GM12864 (cell line): ENCODE measurements around the gene ROBO2.

ENCODE experiments used
- DNase-seq: peaks from one replicate; pipeline ENCODE4 v3.0.0-alpha.2; 2011; ENCODE audit warnings: low read depth
- H3K4me3 ChIP-seq: 2 replicates; pipeline ENCODE4 v1.5.1; 2011; ENCODE audit warnings: mild to moderate bottlenecking, low read depth, low read length, control low read depth
- CTCF ChIP-seq: IDR thresholded peaks from 2 replicates; pipeline ENCODE4 v1.5.1; 2011; ENCODE audit warnings: low read depth, mild to moderate bottlenecking, moderate library complexity, low read length, control low read depth, inconsistent platforms; ENCODE audit errors: missing control alignments

Gene ROBO2

DNA sequence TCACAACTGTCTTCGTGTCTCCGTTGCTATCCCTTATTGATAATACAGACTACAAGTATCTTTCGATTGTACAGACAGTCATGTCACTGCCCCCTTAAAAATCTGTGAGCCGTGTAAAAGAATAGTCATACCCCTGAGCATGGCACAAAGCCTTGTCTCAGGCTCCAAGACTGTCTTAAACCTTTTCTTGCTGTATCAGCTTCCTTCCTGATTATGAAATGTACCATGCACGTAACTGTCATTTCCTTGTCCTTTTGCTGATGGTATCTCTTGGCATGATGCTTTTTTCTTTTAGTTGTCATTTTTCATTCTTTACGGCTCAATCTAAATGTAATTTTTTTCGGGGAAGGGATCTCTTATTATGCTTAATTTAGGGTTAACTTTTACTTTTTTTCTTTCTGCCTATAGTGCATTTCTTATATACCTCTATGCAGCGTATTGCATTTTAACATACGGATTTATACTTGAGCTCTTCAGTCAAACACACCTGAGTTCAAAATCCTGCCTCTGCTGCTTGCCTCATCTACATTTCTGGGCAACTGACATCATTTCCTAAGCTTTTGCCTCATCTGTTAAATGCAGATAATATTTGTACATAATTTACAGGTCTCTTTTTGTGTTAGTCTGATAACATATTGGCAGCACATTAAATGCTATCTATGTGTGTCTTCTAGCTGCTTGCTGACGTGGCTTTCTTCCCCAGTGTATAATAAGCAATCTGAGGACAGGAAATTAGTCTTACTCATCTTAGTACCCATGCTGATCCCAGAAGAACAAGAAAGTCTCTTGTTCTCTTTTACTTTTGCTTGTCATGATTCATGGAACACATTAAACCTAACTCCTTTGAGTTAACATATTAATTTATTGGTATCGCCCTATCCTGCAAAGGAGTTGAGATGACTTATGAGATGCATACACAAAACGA is 57.3 kb downstream of the ROBO2 start:
- no peak overlapping the region for H3K4me3 ChIP-seq
- DNase-seq: no peak

GRCh38 chr3:77102951-77103769 is 63.3 kb downstream of the ROBO2 start:
- no peak for TF ChIP-seq CTCF
- DNase-seq: no peak
- no peak overlapping the region for H3K4me3 ChIP-seq

More for the DNA sequence above, 57.3 kb downstream of the ROBO2 start:
- TF ChIP-seq CTCF: no peak

DNA sequence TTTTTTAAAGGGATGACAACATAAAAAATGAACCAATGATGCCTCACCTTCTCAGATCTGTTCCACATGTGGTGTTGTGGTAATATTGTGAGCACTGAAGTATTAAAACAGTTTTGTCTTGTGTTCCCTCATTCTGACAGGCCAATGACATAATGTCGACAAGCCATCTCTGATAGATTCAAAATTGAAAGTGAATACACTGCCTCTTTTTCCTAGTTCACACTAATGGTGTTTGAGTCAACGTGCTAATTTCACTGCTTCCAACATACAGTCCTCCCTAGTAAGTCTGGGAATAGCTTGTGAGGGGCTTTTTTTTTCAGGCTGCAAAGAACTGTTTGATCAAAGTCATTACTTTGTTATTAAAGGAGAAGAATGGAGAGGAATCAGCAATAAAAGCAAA is 82.8 kb downstream of the ROBO2 start:
- no peak for TF ChIP-seq CTCF
- H3K4me3 ChIP-seq: no peak overlapping the region
- DNase-seq: no peak

DNA sequence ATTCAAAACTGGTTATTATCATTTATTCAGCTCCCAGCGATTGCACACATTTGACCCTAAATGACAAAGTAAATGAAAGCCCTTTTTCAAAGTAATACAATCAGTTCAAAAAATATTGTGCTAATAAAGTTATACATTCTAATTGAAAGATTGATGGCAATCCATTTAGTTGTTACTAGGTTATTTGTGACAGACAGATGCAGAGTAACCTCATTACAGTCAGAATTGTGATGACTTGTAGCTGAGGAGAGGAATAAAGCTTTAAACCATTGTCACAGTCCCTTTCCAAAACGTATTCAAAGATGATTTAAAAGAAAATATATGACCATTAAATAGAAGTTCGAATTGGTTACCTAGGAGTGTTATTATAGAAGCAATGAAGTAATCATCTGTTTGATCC is 86.1 kb downstream of the ROBO2 start:
- H3K4me3 ChIP-seq: no peak overlapping the region
- TF ChIP-seq CTCF: no peak
- DNase-seq: no peak

GRCh38 chr3:77134769-77135168 is 94.9 kb downstream of the ROBO2 start:
- no peak overlapping the region for H3K4me3 ChIP-seq
- DNase-seq: no peak
- no peak for TF ChIP-seq CTCF

DNA sequence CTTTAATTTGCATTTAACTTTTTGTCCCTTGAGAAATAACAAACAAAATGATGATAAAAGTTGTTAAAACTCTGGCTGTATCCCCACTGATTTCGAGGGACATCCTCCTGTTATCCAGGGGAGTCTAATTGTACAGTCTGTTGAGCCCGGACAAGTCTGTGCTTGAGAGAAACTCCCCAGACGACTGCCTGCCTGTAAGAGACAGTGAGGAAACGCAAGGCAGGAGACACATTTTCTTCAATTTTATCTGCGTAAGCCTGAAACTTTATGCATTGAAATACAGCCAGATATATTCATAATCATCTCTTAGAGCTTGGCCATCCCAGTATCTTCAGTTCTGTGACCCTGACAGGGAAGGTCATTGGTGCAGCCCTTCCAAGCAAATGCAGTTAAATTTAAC is 97.7 kb downstream of the ROBO2 start:
- TF ChIP-seq CTCF: no peak
- H3K4me3 ChIP-seq: no peak overlapping the region

More for the DNA sequence above, 97.7 kb downstream of the ROBO2 start:
- DNase-seq: no peak
